Epidermal melanocyte (primary cell): ENCODE results near the gene NUP205.
"Not testable (repeated sequence)": the region's sequence is repeated elsewhere in the genome, so short reads cannot be mapped to it uniquely, and the experiment has no call there.

Experiments used
- DNase-seq: peaks from one replicate; pipeline ENCODE4 v3.0.0; 2011; ENCODE audit warnings: low spot score; ENCODE audit not compliant: insufficient read length

The NUP205 gene

DNA sequence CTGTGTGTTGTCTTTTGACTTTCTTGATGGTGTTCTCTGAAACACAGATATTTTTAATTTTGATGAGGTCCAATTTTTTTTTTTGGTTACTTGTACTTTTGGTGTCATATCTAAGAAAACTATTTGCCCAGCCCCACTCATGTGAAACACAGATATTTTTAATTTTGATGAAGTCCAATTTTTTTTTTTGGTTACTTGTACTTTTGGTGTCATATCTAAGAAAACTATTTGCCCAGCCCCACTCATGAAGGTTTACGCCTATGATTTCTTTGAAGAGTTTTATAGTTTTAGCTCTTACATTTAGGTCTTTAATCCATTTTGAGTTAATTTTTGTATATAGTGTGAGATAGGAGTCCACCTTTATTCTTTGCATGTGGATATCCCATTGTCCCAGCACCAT is 109.9 kb downstream of the NUP205 start:
- DNase-seq = not testable (repeated sequence)

DNA sequence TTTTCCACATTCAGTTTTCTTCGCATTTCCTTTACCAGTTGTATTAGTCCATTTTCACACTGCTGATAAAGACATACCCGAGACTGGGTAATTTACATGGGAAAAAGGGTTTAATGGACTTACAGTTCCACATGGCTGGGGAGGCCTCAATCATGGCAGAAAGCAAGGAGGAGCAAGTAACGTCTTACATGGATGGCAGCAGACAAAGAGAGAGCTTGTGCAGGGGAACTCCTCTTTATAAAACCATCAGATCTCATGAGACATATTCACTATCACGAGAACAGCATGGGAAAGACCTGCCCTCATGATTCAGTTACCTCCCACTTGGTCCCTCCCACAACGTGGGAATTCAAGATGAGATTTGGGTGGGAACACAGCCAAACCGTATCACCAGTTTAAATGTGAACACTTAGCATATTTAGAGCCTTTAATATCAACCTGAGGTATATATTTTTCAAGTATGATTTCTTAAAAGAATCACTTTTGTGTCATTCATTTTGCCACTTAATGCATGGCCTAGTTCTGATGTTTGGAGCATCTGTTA is 111.2 kb downstream of the NUP205 start:
- DNase-seq = not testable (repeated sequence)

DNA sequence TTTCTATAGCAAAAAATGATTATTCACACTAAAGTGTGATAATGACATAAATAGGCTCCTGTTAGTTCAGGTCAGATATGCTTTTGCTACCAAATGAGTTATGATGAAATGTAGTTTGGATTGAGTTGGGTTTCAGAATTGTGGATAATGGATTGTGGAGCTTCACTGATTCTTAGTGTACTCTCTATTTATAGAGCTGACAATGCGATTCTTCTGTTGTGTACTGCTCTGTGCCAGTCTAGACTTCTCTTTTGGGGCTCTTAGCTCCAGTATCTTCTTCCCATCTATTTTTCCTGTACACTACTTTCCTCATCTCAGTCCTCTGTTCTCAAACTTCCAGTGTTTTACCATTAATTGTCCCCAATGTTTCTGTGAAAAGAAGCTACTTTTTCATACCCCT is 112.1 kb downstream of the NUP205 start:
- DNase-seq = no peak

DNA sequence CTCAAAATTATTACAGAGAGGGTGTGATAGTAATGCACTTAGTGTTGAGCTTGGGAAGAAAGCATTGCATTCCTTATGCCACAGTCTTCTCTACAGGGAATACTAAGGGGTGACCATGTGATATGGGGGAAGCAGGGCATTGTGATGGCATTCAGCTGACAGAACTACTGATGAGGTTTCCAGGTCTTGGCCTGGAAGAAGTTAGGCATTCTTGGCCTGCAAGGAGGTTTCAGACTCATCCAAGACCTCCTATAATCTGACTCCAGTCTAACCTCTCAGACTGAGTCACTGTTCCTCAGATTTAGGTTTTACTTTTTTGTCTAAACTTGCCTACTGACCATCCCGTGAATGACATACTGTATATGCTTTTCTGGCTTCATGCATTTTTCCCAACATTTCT is 112.5 kb downstream of the NUP205 start:
- no peak for DNase-seq

DNA sequence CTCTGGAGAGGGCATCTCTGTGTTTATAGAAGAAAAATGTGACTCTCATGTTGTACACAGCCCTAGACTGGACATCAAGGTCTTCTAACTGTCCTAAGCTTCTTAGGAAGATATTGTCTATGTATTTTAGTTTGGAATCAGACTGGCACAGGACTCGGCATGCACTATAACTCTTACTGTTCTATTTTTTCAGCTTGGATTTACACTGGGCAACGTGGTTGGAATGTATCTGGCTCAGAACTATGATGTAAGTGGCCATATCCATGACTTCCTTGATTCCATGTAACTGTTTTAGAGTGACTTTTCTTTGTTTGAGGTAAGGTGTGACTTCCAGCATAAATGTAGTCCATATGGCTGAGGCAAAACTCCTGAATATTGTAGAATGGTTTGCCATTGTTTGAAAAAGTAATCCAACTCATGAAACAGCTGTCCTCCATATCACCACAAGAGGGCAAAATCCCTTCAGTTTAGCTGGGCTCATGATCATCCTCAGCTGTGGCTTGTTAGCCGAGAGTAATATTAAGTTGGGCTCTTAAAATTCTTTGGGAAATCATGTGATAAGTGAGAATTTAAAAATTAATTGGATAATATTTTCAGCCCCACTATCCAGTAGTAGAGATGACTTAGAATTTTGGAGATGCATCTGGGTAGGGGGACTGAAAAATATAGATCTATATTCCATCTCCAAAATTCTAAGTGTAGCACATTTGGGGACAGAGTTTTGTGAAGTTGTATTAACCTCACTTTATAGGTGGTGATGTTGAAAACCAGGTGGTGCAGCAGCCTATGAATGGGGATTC is 115.0 kb downstream of the NUP205 start:
- peak; percentile 54 for DNase-seq

DNA sequence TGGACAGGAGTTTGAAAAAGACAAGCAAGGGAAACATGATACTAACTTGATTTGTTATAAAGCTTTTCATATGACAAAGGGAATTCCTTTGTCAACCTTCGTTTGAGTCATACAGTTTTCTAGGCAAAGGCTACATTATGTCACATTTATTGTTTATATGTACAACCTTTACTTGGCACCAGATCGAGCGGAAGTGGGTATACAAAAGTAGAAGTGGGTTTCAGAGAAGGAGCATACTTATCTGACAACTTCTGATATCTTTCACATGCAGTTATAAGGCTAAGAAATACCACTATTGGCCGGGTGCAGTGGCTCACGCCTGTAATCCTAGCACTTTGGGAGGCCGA is 115.6 kb downstream of the NUP205 start:
- no peak for DNase-seq

DNA sequence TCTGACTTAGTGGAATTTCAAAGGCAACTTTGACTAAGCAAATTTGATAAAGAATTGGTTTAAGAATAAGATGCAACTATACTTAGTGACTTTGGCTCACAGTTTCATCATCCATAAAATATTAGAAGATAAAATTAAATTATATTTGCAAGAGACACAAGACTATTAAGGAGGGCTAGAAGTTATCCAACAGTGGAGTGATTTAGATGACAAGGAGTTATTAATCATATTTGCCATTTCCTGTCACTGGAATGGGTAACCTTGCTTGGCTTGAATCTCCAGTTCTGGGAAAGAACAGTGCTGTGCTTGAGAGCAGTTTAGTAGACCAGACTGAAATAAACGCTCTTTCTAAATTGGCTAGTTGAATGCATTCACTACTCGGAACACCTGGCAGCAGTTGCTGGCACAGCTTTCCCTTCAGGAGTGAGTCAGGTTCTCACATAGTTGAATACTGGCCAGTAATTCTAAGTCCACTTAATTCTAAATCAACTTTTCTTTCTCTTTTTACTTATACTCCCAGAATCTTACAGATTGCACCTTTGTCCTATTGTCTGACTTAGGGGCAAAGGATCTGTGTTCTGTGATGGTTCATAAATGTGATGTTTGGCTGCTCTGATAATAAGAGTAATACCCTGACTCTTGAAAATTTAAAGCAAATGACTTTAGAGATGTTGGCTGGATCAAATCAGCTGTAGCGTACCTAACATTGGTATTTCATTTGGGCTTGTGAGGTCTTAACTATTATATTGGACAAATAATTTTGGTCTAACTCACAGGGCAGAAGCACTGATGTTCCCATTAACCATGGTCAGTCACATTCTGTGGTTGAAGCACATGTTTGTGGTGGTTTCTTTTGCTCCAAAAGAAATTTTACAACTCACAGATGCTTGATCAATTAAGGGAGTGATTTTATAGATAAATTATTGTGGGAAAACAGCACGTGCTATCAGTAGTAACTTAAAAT is 121.2 kb downstream of the NUP205 start:
- no peak for DNase-seq

DNA sequence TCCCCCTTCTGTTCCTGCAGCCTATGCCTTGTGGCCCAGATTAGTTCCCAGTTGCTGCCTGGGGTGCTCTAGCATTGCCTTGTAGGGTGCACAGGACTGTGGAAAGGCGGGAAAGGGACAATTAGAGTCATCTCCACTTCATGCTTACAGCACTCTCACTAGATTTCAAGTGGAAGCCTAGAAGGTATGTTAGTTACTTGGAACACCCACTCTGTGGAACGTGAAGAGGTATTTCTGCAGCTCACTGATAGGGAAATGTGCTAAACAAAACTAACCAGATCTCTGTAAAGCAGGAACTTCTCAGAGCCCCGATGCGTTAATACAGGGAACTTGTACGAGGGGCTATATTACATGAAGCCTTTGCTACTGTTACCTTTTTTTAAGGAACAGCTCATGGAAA is 124.0 kb downstream of the NUP205 start:
- DNase-seq = no peak

DNA sequence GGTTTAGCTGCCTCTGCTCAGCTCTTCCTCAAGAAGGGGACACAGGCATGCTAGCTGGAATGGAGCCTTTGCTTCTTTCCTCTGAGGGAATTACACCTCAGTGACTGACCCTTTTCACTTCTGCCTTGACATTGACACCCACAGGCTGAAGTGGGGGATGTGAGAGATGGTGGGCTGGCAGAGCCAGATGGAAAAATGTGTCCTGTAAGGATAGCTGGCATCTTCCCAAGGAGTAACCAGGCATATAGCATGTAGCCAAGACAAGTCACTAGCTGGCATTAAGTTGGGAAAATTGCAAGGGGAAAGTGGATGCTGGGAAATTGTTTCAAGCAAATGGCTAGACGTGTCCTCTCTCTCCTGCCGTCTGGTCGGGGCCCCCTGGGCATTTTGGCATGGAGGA is 124.5 kb downstream of the NUP205 start:
- DNase-seq = no peak

DNA sequence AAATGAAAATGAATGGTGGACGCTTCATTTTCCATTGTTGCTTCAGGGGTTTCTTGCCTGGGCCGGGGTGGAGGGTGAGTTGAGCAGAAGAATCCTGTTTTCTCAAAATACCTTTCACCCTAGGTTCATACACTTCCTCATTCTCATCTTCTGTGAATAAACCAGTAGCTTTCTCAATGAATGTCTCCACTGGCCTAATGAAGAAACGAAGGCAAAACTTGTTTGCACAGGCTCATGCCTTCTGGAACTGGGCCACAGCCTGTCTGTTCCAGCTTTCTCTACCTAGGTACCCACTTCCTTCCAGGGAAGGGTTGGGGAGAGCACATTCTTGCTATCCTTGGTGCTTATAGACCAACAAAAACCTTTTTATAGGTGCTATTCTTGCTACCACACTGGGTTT is 125.9 kb downstream of the NUP205 start:
- DNase-seq = no peak

DNA sequence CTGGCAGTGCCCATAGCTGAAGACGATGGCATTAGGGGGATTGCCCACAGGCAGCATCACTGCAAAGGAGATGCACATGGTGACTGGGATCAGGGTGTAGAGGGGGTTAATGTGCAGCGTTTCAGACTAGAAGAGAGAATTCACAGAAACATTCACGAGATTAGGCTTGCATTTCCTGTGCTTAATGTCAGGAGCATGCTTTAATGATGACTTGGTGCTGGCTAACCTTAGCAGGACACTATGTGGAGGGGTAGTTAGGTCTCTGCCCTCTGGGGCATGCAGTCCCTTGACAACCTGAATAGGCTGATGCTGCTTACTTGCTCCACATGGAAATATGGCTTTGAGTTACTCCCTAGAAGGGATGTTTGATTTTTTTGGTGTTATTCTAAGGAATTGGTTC is 126.4 kb downstream of the NUP205 start:
- no peak for DNase-seq

DNA sequence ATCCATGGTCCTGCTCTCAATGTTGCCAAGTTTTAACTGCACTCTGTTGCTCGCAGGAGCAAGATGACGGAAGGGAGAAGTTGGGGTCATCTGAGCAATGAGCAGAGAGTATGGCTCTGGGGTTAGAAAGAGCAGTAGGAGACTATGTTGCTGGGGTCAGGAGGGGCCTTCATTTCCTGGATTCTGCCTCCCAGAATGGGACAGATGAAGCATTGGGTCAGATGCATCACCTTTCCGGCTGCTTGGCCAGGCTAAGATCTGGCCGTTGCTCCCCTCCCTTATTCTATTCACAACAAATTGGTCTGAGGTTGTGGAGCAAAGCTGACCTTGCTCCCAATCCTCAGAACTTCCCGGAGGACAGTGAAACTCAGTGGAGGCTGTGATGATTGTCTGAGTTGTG is 127.0 kb downstream of the NUP205 start:
- no peak for DNase-seq

DNA sequence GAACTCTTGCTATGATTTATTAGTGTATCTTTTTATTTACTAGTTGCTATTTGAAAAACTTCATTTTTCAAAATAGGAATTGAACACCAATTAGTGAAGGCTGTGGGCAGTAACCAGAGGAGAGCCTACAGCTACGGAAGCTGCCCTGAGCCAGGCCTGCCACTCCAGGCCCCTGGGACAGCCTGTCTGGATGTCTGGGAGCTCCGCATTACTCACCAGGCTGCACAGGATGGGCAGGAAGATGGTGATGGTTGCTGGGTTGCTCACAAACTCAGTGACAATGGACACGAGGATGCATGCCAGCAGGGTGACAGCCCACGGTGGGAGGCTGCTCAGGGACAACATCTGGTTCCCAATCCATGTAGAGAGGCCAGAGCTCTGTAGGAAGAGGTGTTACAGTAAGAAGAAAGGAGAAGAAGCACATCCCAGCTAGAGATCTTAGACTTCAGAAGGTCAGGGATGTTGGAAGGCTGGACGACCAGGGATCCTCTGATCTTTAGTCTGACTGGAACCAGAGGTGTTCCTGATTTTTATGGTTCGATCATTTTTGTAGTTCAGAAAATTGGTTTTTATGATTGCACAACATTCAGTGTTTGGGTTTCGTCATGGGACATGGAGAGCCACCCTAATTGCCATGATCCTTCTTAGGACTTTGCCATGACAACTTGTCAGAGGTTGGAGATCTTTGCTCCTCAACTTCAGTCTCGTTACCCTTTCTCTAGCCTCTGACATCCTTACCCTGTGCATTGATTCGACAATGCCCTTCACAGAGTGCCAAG is 127.8 kb downstream of the NUP205 start:
- DNase-seq = no peak

DNA sequence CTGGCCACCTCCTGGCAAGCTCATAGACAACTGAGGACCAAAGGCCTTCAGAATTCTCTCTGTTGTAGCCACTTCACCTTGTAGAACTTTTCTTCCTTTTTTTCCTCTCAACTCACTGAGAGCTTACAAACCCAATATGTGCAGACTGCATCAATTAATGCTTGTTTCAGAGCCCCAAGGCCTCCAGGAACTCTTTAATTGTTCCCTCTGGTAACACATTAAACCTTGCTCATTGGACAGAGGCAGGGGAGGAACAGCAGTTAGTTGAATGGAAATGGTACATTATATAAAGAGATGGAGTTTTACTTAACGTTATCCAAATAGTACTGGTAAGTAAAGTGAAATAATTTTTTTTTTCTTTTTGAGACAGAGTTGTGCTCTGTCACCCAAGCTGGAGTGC is 129.7 kb downstream of the NUP205 start:
- no peak for DNase-seq

DNA sequence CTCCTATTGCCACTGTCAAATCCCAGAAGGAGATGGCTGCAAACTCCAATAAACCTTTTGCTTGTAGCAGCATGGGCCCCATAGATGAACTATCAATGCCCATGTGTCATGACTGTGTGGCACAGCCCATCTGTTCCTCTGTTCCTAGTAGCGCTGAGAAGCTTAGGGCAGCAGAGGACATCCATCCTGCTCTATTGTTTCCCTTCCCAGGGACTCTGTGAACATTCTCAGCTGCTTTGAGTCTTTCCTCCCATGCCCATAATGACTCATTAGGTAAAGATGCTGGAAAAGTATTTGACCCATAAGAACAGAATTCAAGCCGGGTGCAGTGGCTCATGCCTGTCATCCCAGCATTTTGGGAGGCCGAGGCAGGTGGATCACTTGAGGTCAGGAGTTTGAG is 132.8 kb downstream of the NUP205 start:
- DNase-seq = no peak

DNA sequence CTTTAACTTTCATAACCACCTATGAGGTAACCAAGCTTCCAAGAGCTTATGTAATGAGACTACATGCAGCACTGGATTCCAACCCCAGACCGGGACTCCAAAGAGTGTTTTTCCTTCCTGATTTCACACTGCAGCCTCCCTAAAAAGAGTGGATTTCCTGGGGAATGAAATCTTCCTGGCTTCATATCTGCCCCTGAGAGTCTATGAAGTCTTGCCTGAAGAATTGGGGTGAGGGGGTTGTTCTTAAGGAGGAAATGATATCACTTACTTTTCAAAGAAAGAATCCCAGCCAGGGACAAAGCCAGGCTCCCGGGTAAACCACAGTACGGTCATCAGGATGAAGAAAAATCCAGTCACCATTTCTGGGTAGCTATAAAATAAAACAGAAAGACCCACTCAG is 134.3 kb downstream of the NUP205 start:
- DNase-seq = no peak

DNA sequence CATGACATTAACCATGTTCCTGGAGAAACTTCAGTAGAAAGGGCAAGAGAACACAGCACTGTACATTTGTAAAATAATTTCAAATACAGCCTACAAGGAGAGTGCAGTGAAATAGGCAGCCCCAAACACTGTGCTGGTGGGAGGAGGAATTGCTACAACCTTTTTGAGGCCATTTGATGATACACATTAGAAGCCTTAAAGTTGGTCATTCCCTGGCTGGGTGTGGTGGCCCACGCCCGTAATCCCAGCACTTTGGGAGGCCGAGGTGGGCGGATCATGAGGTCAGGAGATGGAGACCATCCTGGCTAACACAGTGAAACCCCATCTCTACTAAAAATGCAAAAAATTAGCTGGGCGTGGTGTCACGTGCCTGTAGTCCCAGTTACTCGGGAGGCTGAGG is 134.9 kb downstream of the NUP205 start:
- DNase-seq = not testable (repeated sequence)

DNA sequence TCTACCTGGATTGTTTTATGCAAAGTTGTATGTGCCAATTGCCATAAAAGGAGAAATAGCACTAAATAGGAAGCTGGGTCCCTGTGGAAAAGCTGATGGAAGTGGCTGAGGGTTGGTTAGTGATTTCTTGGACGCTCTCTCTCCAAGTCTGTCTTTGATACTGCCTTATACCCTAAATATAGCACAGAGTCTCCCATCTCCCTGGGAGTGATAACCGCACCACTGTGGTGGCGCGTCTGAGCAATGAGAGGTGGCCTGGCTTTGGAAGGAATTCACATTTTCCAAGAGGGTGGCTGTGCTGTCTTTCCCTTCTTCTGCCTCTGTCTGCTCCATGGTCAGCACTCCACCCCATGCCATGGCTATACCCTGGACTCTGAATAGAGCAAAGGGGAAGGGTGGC is 135.8 kb downstream of the NUP205 start:
- no peak for DNase-seq

DNA sequence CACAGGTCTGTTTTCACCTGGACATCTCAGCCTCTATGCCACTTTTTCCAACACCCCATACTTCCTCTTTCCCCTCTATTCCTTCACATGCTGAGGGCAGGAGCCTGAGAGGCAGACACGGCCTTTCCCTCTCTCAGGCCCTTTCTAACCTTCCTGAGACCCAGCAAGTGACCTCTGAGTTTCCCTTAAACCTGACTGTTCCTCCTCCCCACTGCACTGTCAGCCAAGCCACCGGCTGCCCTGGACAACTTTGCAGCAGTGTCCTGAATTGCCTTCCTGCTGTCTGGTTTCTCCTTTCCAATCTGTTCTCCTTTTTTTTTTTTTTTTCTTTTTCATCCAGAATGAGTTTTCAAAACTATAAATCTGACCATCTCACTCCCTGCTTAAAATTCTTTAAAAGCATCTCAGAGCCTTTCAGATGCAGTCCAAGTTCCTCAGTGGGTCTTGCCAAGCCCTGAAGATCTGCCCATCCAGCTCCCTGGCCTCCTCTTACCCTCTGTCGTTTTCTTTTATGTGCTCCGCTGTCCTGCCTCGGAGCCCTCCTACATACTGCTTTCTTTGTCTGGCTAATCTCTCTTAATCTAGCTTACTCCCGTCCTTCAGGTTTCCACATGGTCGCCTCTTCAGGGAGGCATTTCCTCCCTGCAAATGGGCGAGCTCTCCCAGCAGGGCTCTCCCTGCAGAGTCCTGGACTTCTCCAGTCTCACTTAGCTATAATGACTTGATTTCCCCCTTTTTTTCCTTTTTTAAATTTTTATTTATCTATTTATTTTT is 139.7 kb downstream of the NUP205 start:
- no peak for DNase-seq
